ENCODE results near the gene ITGA11.

DNA sequence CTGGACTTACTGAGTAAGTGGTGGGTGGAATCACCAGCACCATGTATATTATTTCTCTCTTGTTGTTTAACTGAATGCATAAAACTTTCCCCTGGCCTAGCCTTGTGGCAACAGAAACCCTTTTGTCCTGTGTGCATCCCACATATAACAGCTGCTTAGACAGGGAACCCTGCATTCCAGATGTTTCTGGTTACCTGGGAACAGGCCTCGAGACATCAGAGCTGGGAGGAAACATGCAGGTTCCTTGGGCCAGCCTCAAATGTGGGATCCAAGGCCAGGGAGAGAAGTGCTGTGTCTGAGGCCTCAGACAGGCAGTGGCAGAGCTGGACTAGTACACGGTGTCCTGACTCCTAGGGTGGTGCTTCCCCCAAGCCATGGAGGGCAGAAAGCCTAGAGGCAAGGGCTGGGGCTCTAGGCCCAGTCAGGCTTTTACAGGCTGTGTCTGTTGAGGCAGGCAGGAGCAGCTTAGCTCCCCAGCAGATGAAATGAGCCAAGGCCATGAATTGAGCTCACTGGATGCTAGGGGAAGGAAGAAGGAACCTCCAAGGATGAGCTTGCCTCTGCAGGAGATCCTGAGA, 57.7 kb downstream of the ITGA11 start:
- TF ChIP-seq FOS (IDR thresholded peaks at IDR 0.05; ENCODE audit: low read depth, low read length) (no peak), CEBPB (IDR thresholded peaks at IDR 0.05; ENCODE audit: low read depth, low read length) (no peak), POLR2A (IDR thresholded peaks at IDR 0.05; ENCODE audit: low read depth, low read length) (no peak), BHLHE40 (IDR thresholded peaks at IDR 0.05; ENCODE audit: low read depth, low read length) (no peak), MXI1 (IDR thresholded peaks at IDR 0.05; ENCODE audit: borderline replicate concordance, low read depth, low read length) (no peak)
- TF ChIP-seq, protein P1, sequence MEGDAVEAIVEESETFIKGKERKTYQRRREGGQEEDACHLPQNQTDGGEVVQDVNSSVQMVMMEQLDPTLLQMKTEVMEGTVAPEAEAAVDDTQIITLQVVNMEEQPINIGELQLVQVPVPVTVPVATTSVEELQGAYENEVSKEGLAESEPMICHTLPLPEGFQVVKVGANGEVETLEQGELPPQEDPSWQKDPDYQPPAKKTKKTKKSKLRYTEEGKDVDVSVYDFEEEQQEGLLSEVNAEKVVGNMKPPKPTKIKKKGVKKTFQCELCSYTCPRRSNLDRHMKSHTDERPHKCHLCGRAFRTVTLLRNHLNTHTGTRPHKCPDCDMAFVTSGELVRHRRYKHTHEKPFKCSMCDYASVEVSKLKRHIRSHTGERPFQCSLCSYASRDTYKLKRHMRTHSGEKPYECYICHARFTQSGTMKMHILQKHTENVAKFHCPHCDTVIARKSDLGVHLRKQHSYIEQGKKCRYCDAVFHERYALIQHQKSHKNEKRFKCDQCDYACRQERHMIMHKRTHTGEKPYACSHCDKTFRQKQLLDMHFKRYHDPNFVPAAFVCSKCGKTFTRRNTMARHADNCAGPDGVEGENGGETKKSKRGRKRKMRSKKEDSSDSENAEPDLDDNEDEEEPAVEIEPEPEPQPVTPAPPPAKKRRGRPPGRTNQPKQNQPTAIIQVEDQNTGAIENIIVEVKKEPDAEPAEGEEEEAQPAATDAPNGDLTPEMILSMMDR (conservative IDR thresholded peaks at IDR 0.05; ENCODE audit: low read depth, low read length), result no peak
- TF ChIP-seq, protein P2, sequence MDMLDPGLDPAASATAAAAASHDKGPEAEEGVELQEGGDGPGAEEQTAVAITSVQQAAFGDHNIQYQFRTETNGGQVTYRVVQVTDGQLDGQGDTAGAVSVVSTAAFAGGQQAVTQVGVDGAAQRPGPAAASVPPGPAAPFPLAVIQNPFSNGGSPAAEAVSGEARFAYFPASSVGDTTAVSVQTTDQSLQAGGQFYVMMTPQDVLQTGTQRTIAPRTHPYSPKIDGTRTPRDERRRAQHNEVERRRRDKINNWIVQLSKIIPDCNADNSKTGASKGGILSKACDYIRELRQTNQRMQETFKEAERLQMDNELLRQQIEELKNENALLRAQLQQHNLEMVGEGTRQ (IDR thresholded peaks at IDR 0.05; ENCODE audit: low read depth, low read length), result no peak

All from IMR-90 (cell line).